Tibial nerve (tissue), 3 donors: ENCODE results near the gene MLLT1.

ENCODE experiments used
- CTCF ChIP-seq, 5 experiments: fragments of 200-600 bp in 3 of 5; fragments of 450-650 bp in 2 of 5; sonication (generic) in 3 of 5; IDR thresholded peaks; one replicate each; pipeline ENCODE4 v1.5.1; 2016 to 2019; ENCODE audit warnings: antibody characterized with exemption in 5 of 5, mild to moderate bottlenecking in 3 of 5, moderate library complexity in 2 of 5
- POLR2A ChIP-seq, 2 donors: fragments of 450-650 bp; IDR thresholded peaks; one replicate each; pipeline ENCODE4 v1.6.1; 2017; ENCODE audit warnings: antibody characterized with exemption in 2 of 2, mild to moderate bottlenecking in 2 of 2, moderate library complexity in 2 of 2

GRCh38 chr19:6271251-6271650, 8.5 kb downstream of the MLLT1 start:
- peak in 1 of 5 experiments; percentile 17 for TF ChIP-seq CTCF (IDR thresholded peaks at IDR 0.05)
- no peak for TF ChIP-seq POLR2A (IDR thresholded peaks at IDR 0.05)
